Brain microvascular endothelial cell (primary cell): Measurements from ENCODE around the gene HERC3.
A peak's percentile ranks its signal among the peaks of the same experiment; 100 is the strongest.

Source experiments
- DNase-seq: peaks from one replicate; pipeline ENCODE4 v3.0.0-alpha.2; 2020
- H3K27ac ChIP-seq: fragments of 250-450 bp; sonication (Bioruptor Pico); 2 replicates; pipeline ENCODE4 v1.5.1; 2020; ENCODE audit warnings: mild to moderate bottlenecking, moderate library complexity
- H3K27me3 ChIP-seq: fragments of 250-450 bp; sonication (Bioruptor Pico); replicated peaks from 2 replicates; pipeline ENCODE4 v1.5.1; 2020; ENCODE audit warnings: mild to moderate bottlenecking
- H3K36me3 ChIP-seq: fragments of 250-450 bp; sonication (Bioruptor Pico); replicated peaks from 2 replicates; pipeline ENCODE4 v1.5.1; 2020; ENCODE audit warnings: mild to moderate bottlenecking
- H3K4me3 ChIP-seq: 2 replicates; pipeline ENCODE4 v1.5.1; 2011; ENCODE audit warnings: low read depth, mild to moderate bottlenecking, control low read depth, low read length, moderate library complexity
- CTCF ChIP-seq: IDR thresholded peaks from 2 replicates; pipeline ENCODE4 v1.5.1; 2011; ENCODE audit warnings: low read depth, mild to moderate bottlenecking, moderate library complexity, low read length, control low read depth, inconsistent platforms; ENCODE audit errors: missing control alignments
- in situ Hi-C: cut with HindIII; loops from 2 replicates; pipeline ENCODE4 v1.10.0; 2017; ENCODE audit warnings: low sequenced_read_pairs, low pct_ligation_motif_present

Gene HERC3

GRCh38 chr4:88659055-88659889, 67.0 kb downstream of the HERC3 start:
- Histone ChIP-seq H3K36me3 (no peaks in the 10 kb centered on the region), H3K27me3 (no peaks in the 10 kb centered on the region), H3K27ac (no peak overlapping the region), H3K4me3 (no peak overlapping the region)
- TF ChIP-seq CTCF = peak; percentile 83
- in situ Hi-C loops = no loop called here
- peak; percentile 72 for DNase-seq

DNA sequence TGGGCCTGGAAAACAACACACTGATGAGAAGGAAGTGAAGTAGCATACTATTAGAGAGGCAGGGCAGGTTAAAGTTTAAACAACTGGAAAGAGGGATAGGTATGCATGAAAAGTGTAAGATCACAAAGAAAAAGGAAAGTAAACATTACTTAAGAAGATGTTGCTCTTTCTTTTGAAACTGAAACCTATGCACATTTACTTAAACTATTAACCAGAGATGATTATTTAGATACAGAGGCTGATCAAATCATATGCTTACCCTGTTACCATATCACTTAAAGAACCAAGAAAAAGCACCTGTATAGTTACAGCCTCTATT, 67.6 kb downstream of the HERC3 start:
- in situ Hi-C loops = no loop called here
- Histone ChIP-seq H3K27ac (peak overlapping the region; percentile 54), H3K27me3 (no peaks in the 10 kb centered on the region), H3K4me3 (no peak overlapping the region), H3K36me3 (no peaks in the 10 kb centered on the region)
- DNase-seq = no peak
- TF ChIP-seq CTCF = no peak

GRCh38 chr4:88660446-88661294, 68.4 kb downstream of the HERC3 start:
- H3K36me3 ChIP-seq = no peaks in the 10 kb centered on the region
- in situ Hi-C loops = no loop called here
- no peak for TF ChIP-seq CTCF
- no peaks in the 10 kb centered on the region for H3K27me3 ChIP-seq
- peak overlapping the region; percentile 54 for H3K27ac ChIP-seq
- peak; percentile 9 for DNase-seq
- no peak overlapping the region for H3K4me3 ChIP-seq

- DNase-seq = peak; percentile 66
- no peak for TF ChIP-seq CTCF
- H3K36me3 ChIP-seq = no peaks in the 10 kb centered on the region
- H3K4me3 ChIP-seq = no peak overlapping the region
- peak overlapping the region; percentile 54 for H3K27ac ChIP-seq
- in situ Hi-C loops = no loop called here
- H3K27me3 ChIP-seq = no peaks in the 10 kb centered on the region
These were observed 69.5 kb downstream of the HERC3 start for GRCh38 chr4:88661739-88662138.

- peak; percentile 87 for TF ChIP-seq CTCF
- H3K27ac ChIP-seq = no peak overlapping the region
- peak; percentile 48 for DNase-seq
- H3K4me3 ChIP-seq = no peak overlapping the region
- H3K27me3 ChIP-seq = no peaks in the 10 kb centered on the region
- no peaks in the 10 kb centered on the region for H3K36me3 ChIP-seq
- in situ Hi-C loops = no loop called here
These were observed 80.7 kb downstream of the HERC3 start for GRCh38 chr4:88672987-88673386.
